ENCODE measurements around the gene RHAG. TPM values are rescaled to one million over a fixed set of nuclear protein-coding genes. Genes with fewer than 3 reads are reported as not detected.
A peak's percentile ranks its signal among the peaks of the same experiment; 100 is the strongest.

RHAG gene
- total and polyA plus RNA-seq, 12 donors: 0.10 to 0.78 (median 0.21) TPM; not detected in 8

- intact Hi-C loops (cut with DNase I): no loop called here
- H3K27me3 ChIP-seq: no peaks in the 10 kb centered on the region
These were observed 54.1 kb downstream of the RHAG start for GRCh38 chr6:49582529-49582928.

GRCh38 chr6:49579649-49580048 is 57.0 kb downstream of the RHAG start:
- Histone ChIP-seq H3K36me3 (replicated peaks in 1 of 2) (no peaks in the 10 kb centered on the region), H3K9me3 (replicated peaks in 1 of 3) (no peaks in the 10 kb centered on the region), H3K4me3 (no peak overlapping the region), H3K4me1 (replicated peaks in 1 of 2) (no peaks in the 10 kb centered on the region), H3K27me3 (no peaks in the 10 kb centered on the region), H3K27ac (no peak overlapping the region)
- intact Hi-C loops (cut with DNase I): no loop called here
- DNase-seq: no peak
- no peak for TF ChIP-seq CTCF (IDR thresholded peaks at IDR 0.05)
- no peak for TF ChIP-seq POLR2A (IDR thresholded peaks at IDR 0.05)

More at GRCh38 chr6:49582529-49582928, 54.1 kb downstream of the RHAG start:
- 67 to 76% (median 73%) methylated on average over 1 of the region's 1 CpG for WGBS, 4 donors
- no peaks in the 10 kb centered on the region for H3K36me3 ChIP-seq (replicated peaks in 1 of 2)
- DNase-seq: no peak
- no peak overlapping the region for H3K4me3 ChIP-seq
- TF ChIP-seq CTCF (IDR thresholded peaks at IDR 0.05) (no peak), POLR2A (IDR thresholded peaks at IDR 0.05) (no peak)
- H3K4me1 ChIP-seq (replicated peaks in 1 of 2): no peaks in the 10 kb centered on the region
- no peak overlapping the region for H3K27ac ChIP-seq
- no peaks in the 10 kb centered on the region for H3K9me3 ChIP-seq (replicated peaks in 1 of 3)

- Histone ChIP-seq H3K9me3 (replicated peaks in 1 of 3) (no peaks in the 10 kb centered on the region), H3K27me3 (no peaks in the 10 kb centered on the region), H3K27ac (no peak overlapping the region), H3K36me3 (replicated peaks in 1 of 2) (no peaks in the 10 kb centered on the region), H3K4me1 (replicated peaks in 1 of 2) (no peaks in the 10 kb centered on the region), H3K4me3 (no peak overlapping the region)
- no peak for DNase-seq
- WGBS, 4 donors: 80 to 92% (median 91%) methylated on average over 1 of the region's 1 CpG
- no peak for TF ChIP-seq CTCF (IDR thresholded peaks at IDR 0.05)
- TF ChIP-seq POLR2A (IDR thresholded peaks at IDR 0.05): no peak
- intact Hi-C loops (cut with DNase I): no loop called here
These were observed 60.0 kb downstream of the RHAG start for GRCh38 chr6:49576618-49577017.

GRCh38 chr6:49570474-49571079 is 66.1 kb downstream of the RHAG start:
- Histone ChIP-seq H3K27ac (no peak overlapping the region), H3K9me3 (replicated peaks in 1 of 3) (no peaks in the 10 kb centered on the region), H3K36me3 (replicated peaks in 1 of 2) (no peaks in the 10 kb centered on the region), H3K27me3 (no peaks in the 10 kb centered on the region), H3K4me1 (replicated peaks in 1 of 2) (no peaks in the 10 kb centered on the region), H3K4me3 (no peak overlapping the region)
- 28 to 38% (median 32%) methylated on average over 6 of the region's 6 CpGs for WGBS, 4 donors
- no peak for DNase-seq
- no peak for TF ChIP-seq POLR2A (IDR thresholded peaks at IDR 0.05)
- peak in 1 of 6 experiments; percentile 14 for TF ChIP-seq CTCF (IDR thresholded peaks at IDR 0.05)
- intact Hi-C loops (cut with DNase I): no loop called here
